ENCODE measurements around the gene JAG2.
A peak's percentile ranks its signal among the peaks of the same experiment; 100 is the strongest.

Gene JAG2

GRCh38 chr14:105142651-105143450 is 25.7 kb downstream of the JAG2 start:
- DNase-seq = peak; percentile 17 to 60
- peaks cover 0 to 47% (median 30%) of the 10 kb centered on the region in 3 donors for H3K36me3 ChIP-seq

GRCh38 chr14:105141486-105142281 is 26.9 kb downstream of the JAG2 start:
- no peaks in the 10 kb centered on the region for H3K4me1 ChIP-seq
- H3K9me3 ChIP-seq = peaks cover 5 to 23% (median 21%) of the 10 kb centered on the region in 3 donors
- H3K27me3 ChIP-seq = peaks cover 0 to 9% of the 10 kb centered on the region in 2 donors
- H3K36me3 ChIP-seq = peaks cover 0 to 35% (median 22%) of the 10 kb centered on the region in 3 donors
- no peak overlapping the region for H3K27ac ChIP-seq
- H3K4me3 ChIP-seq = no peak overlapping the region
- TF ChIP-seq CTCF (IDR thresholded peaks at IDR 0.05) = no peak
- intact Hi-C loops (cut with DNase I; ENCODE audit: low total_unique reads) = no loop called here
- peak; percentile 16 to 56 for DNase-seq

More at GRCh38 chr14:105142651-105143450, 25.7 kb downstream of the JAG2 start:
- Histone ChIP-seq H3K4me1 (no peaks in the 10 kb centered on the region), H3K4me3 (no peak overlapping the region), H3K27ac (no peak overlapping the region), H3K27me3 (peaks cover 0 to 4% of the 10 kb centered on the region in 2 donors), H3K9me3 (peaks cover 5 to 23% (median 21%) of the 10 kb centered on the region in 3 donors)
- TF ChIP-seq CTCF (IDR thresholded peaks at IDR 0.05) = no peak
- intact Hi-C loops (cut with DNase I; ENCODE audit: low total_unique reads) = no loop called here

GRCh38 chr14:105141026-105141425 is 27.6 kb downstream of the JAG2 start:
- H3K27ac ChIP-seq = no peak overlapping the region
- no peak for TF ChIP-seq CTCF (IDR thresholded peaks at IDR 0.05)
- peaks cover 0 to 31% (median 18%) of the 10 kb centered on the region in 3 donors for H3K36me3 ChIP-seq
- peaks cover 0 to 9% of the 10 kb centered on the region in 2 donors for H3K27me3 ChIP-seq
- intact Hi-C loops (cut with DNase I; ENCODE audit: low total_unique reads) = no loop called here
- H3K4me1 ChIP-seq = no peaks in the 10 kb centered on the region
- DNase-seq = peak; percentile 8 to 24
- peaks cover 5 to 23% (median 21%) of the 10 kb centered on the region in 3 donors for H3K9me3 ChIP-seq
- H3K4me3 ChIP-seq = no peak overlapping the region

GRCh38 chr14:105140581-105140980 is 28.0 kb downstream of the JAG2 start:
- TF ChIP-seq CTCF (IDR thresholded peaks at IDR 0.05) = no peak
- DNase-seq = peak; percentile 9 to 43

GRCh38 chr14:105139831-105140239 is 28.7 kb downstream of the JAG2 start:
- intact Hi-C loops (cut with DNase I; ENCODE audit: low total_unique reads) = no loop called here
- TF ChIP-seq CTCF (IDR thresholded peaks at IDR 0.05) = no peak
- H3K27ac ChIP-seq = no peak overlapping the region
- peaks cover 0 to 31% (median 18%) of the 10 kb centered on the region in 3 donors for H3K36me3 ChIP-seq
- H3K27me3 ChIP-seq = peaks cover 0 to 9% of the 10 kb centered on the region in 2 donors
- peak; percentile 1 to 41 for DNase-seq
- H3K4me1 ChIP-seq = no peaks in the 10 kb centered on the region
- no peak overlapping the region for H3K4me3 ChIP-seq
- peaks cover 5 to 23% (median 21%) of the 10 kb centered on the region in 3 donors for H3K9me3 ChIP-seq

More at GRCh38 chr14:105140581-105140980, 28.0 kb downstream of the JAG2 start:
- Histone ChIP-seq H3K27me3 (peaks cover 0 to 9% of the 10 kb centered on the region in 2 donors), H3K36me3 (peaks cover 0 to 31% (median 18%) of the 10 kb centered on the region in 3 donors), H3K27ac (no peak overlapping the region), H3K9me3 (peaks cover 5 to 23% (median 21%) of the 10 kb centered on the region in 3 donors), H3K4me3 (no peak overlapping the region), H3K4me1 (no peaks in the 10 kb centered on the region)
- intact Hi-C loops (cut with DNase I; ENCODE audit: low total_unique reads) = no loop called here

Data from tibial artery (tissue), 4 donors.